OCI-M2 (cell line): ENCODE results near the gene LGALS3BP.
"Not testable (repeated sequence)": the region's sequence is repeated elsewhere in the genome, so short reads cannot be mapped to it uniquely, and the experiment has no call there.

ENCODE experiments used
- DNase-seq: peaks from one replicate; lab custom pipeline; 2025; ENCODE audit not compliant: unreplicated experiment; lab: John Stamatoyannopoulos, UW

The LGALS3BP gene, protein sequence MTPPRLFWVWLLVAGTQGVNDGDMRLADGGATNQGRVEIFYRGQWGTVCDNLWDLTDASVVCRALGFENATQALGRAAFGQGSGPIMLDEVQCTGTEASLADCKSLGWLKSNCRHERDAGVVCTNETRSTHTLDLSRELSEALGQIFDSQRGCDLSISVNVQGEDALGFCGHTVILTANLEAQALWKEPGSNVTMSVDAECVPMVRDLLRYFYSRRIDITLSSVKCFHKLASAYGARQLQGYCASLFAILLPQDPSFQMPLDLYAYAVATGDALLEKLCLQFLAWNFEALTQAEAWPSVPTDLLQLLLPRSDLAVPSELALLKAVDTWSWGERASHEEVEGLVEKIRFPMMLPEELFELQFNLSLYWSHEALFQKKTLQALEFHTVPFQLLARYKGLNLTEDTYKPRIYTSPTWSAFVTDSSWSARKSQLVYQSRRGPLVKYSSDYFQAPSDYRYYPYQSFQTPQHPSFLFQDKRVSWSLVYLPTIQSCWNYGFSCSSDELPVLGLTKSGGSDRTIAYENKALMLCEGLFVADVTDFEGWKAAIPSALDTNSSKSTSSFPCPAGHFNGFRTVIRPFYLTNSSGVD

GRCh38 chr17:78979780-78980623, at the start of gene LGALS3BP:
Gene LGALS3BP, minus strand, starts transcription at chr17:78979923. Its CDS starts 2,732 bp downstream, at chr17:78977191.
- DNase-seq = no peak

- no peak for DNase-seq
These were observed 49.0 kb upstream of the LGALS3BP start for GRCh38 chr17:79028496-79029326.

- no peak for DNase-seq
These were observed 48.3 kb upstream of the LGALS3BP start for GRCh38 chr17:79027925-79028491.

GRCh38 chr17:79027274-79027924, 47.7 kb upstream of the LGALS3BP start:
- DNase-seq = no peak

DNA sequence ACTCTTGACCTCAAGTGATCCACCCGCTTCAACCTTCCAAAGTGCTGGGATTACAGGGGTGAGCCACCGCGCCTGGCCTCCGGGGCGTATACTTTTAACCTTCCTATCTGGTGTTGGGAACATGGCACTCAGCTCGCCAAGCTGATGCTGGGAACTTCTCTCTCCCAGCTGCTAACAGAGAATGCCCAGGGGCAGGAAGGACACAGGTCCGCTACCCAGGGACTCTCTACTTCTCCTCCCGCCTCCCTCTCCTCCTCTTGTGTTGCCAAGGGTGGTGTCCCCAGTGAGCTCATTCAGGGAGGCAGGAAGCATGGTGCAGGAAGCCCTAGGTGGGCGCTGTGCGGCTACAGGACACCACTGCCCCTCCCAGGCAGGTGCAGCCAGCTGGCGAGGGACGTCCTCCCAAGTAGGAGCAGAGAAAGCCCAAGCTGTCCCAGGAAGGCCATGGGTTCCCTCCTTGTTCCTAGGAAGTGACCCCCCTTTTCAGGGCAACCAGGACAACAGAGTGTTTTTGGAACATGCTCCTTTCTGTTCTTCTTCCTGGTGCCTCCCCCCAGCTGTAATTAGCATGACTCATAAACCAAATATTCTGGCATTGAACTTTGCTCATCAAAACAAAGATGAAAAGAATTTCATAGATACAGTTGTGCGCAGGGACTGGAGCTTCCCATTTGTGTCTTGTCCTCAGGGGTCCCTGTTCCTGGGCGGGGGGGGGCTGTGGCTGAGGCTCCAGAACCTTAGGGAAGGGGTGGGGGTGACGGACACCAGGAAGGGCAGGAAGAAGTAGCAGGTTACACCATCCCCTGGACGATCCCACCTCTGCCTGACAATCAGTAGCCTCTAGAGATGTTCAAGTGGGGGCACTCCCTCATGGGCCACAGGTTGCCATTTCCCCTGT, 46.9 kb upstream of the LGALS3BP start:
- DNase-seq = no peak

DNA sequence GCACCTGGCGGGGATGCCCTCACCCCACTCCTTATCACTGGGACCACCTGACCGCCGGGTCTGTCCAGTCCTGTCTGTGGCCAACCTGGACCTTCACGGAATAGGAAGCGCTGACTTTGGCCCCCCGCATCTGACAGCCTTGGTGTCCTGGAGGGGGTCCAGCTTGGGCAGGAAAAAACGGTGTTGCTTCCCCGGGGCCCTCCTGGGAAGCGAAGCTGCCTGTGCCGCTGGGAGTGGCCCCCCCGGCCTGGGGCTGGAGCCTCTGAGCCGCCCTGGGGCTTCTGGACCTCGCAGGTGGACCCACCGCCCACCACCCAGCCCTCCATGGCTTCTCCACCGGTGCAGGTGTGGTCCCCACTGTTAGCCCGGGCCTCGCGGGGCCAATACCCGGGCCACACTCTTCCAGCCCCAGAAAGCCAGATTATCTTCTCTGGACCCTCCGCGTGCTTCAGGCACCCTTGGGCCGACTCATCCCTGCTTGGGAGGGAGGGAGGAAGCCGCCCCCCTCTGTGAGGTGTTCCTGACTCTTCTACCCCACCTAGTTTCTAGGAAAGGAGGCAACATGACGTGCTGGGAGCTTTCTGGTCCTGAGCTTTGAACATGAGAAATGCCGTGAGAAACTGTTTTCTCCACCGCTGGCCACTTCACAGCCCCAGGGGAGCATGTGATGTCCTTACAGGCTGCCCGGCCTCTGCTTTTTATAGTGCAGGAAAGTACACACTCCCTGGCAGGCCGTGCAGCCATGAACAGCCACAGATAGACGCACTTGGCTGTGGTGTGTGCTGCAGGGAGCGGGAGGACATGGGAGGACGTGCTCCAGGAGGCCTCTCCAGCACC, 45.4 kb upstream of the LGALS3BP start:
- DNase-seq = no peak

DNA sequence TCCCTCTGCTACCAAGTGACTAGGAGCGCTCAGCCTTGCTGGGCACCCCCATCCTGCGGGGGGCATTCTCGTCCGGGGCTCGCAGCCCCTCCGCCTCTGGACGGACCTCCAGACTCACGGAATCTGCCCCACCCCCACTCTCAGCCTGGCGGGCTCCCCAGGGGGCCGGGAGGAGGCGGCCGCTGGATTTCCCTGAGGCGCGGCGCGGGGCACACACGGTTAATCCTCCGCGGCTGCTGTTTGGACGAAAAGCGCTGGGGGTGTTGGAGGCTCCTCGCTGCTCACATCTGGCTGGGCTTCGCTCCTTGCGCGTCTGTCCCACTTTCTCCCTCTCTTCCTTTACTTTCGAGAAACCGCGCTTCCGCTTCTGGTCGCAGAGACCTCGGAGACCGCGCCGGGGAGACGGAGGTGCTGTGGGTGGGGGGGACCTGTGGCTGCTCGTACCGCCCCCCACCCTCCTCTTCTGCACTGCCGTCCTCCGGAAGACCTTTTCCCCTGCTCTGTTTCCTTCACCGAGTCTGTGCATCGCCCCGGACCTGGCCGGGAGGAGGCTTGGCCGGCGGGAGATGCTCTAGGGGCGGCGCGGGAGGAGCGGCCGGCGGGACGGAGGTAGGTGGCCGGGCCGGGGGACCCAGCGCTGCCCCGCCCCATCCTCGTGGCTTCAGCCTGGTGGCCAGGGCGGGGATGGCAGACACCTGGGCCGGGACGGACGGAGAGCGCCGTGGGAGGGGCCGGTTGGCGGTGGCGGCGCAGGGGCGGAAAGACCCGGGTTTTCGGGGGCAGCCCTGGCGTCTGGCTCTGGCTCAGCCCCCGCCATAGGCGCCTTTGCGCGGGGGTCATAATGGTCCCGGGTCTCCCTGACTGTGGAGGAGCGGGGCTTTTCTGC, 44.4 kb upstream of the LGALS3BP start, which contains the start of gene C1QTNF1:
Gene C1QTNF1, plus strand, starts transcription at position 284 of the 886 bp plus-strand sequence. CDS start 19,800 bp downstream, outside the sequence.
- no peak for DNase-seq

DNA sequence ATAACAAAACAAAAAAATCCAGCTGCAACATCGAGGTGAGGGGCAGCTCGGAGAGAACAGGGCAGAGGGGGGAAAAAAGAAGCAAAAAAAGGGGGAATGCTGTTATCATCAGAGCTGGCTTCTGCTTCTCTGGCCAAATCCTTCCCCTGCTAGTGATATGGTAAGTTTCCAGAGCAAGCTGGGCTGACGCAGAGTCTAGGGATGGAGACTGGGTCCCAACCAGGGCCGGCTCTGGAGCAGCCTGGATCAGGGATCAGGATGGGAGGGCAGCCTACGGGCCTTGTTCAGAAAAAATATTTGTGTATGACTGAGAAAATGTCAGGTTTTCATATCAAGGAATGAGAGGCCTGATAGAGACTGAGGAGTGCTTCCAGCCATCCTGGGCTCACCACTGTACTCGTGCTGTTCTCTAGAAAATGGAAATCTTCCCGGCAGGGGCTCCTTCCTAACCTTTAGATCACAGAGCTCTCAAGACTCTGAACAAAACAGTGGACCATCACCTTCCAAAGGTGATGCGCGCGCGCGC, 43.5 kb upstream of the LGALS3BP start:
- DNase-seq = no peak

GRCh38 chr17:79022507-79022991, 42.8 kb upstream of the LGALS3BP start:
- DNase-seq = no peak

DNA sequence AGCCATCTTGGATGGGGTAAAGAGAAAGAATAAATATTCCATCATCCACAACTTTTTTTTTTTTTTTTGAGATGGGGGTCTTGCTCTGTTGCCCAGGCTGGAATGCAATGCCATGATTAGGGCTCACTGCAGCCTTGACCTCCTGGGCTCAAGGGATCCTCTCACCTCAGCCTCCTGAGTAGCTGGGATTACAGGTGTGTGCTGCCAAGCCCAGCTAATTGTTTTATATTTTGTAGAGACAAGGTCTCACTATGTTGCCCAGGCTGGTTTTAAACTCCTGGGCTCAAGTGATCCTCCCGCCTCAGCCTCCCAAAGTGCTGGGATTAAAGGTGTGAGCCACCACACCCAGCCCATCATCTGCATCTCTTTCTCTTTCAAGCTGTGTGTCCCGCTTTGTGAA, 42.2 kb upstream of the LGALS3BP start:
- not testable (repeated sequence) for DNase-seq

DNA sequence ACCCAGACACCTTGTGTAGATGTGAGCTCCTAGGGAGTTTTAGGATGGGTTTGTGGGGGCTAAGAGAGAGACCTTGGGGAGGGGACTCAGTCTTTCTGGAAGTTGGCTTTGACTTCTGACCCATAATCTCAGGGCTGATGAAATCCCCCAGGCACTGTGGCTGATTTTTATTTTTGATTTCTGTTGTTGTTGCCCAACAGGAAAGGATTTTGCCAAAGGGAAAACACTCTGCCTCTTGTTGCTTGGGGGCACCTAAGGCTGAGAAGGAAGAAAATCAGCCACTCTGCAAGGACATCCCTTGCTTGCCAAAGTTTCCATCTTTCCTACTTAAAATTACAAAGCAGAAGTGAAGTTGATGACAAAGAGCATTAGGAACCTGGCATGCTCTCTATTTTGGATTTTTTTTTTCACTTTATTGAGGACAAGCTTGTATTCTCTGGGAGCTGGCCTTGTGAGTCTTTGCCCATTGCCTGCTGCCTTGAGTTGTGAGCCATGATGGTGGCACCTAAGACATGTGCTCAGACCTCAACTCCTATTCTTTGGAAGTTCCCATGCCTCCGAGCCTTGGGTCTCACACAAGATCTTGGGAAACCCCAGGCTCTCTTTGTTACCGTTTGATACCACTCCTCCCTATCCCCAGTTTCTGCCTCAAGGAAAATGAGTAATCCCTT, 41.0 kb upstream of the LGALS3BP start:
- DNase-seq = no peak

GRCh38 chr17:79019632-79020584, 40.2 kb upstream of the LGALS3BP start:
- DNase-seq = no peak

DNA sequence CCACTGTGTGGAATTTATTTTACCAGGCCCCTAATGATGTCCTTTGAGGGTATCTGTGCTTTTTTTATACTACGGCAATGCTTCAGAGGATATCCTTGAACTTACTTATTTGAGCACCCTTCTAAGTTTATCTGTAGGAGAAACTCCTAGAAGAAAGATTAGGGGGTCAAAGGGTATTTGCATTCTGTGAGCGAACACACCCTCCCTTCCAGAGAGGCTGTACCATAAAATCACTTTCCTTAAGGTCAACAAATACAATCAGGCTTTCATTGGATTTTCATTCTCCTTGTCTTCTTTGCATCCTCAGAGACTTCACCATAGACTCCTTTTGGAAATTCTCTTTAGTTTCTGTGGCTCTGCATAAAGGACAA, 39.5 kb upstream of the LGALS3BP start:
- no peak for DNase-seq

DNA sequence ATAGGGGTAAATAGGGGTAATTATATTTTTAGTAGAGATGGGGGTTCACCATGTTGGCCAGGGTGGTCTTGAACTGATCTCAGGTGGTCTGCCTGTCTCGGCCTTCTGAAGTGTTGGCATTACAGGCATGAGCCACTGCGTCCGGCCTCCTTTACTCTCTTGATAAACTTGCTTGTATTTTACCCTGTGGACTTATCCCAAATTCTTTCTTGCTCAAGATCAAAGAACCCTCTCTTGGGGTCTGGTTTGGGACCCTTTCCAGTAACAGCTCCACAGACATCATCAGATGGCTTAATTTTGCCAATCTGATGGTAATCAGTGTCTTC, 38.6 kb upstream of the LGALS3BP start:
- DNase-seq = no peak
